RWPE2 (cell line): ENCODE data around the gene NRIP1.

Source experiments
- ATAC-seq: fragments of 200-7000 bp; cut with Tn5 transposase; 3 replicates; pipeline ENCODE4 v1.9.1; 2021; ENCODE audit warnings: low read depth
- DNase-seq: peaks from one replicate; pipeline ENCODE4 v3.0.0-alpha.2; 2020; ENCODE audit warnings: low spot score
- H3K27ac ChIP-seq: fragments of 450-650 bp; 2 replicates; pipeline ENCODE4 v1.5.1; 2017; ENCODE audit warnings: mild to moderate bottlenecking; ENCODE audit not compliant: poor library complexity, severe bottlenecking
- H3K27me3 ChIP-seq: fragments of 250-450 bp; sonication (Bioruptor Pico); 2 replicates; pipeline ENCODE4 v1.5.1; 2021; ENCODE audit warnings: mild to moderate bottlenecking, moderate library complexity; ENCODE audit not compliant: insufficient read depth, poor library complexity, severe bottlenecking
- H3K36me3 ChIP-seq: fragments of 250-450 bp; sonication (Bioruptor Pico); 2 replicates; pipeline ENCODE4 v1.5.1; 2020; ENCODE audit warnings: low read depth, mild to moderate bottlenecking, moderate library complexity
- H3K4me1 ChIP-seq: fragments of 250-450 bp; sonication (Bioruptor Pico); 2 replicates; pipeline ENCODE4 v1.5.1; 2021; ENCODE audit warnings: mild to moderate bottlenecking, moderate library complexity; ENCODE audit not compliant: insufficient read depth, poor library complexity, severe bottlenecking
- H3K4me3 ChIP-seq: fragments of 250-450 bp; sonication (Bioruptor Pico); 2 replicates; pipeline ENCODE4 v1.5.1; 2021; ENCODE audit warnings: mild to moderate bottlenecking, moderate library complexity; ENCODE audit not compliant: severe bottlenecking
- H3K9me3 ChIP-seq: fragments of 250-450 bp; sonication (Bioruptor Pico); 2 replicates; pipeline ENCODE4 v1.5.1; 2021; ENCODE audit warnings: mild to moderate bottlenecking, moderate library complexity; ENCODE audit not compliant: severe bottlenecking
- CTCF ChIP-seq: fragments of 450-650 bp; IDR thresholded peaks from one replicate; pipeline ENCODE4 v1.5.1; 2017; ENCODE audit warnings: mild to moderate bottlenecking, moderate library complexity; ENCODE audit not compliant: poor library complexity, severe bottlenecking

The NRIP1 gene

DNA sequence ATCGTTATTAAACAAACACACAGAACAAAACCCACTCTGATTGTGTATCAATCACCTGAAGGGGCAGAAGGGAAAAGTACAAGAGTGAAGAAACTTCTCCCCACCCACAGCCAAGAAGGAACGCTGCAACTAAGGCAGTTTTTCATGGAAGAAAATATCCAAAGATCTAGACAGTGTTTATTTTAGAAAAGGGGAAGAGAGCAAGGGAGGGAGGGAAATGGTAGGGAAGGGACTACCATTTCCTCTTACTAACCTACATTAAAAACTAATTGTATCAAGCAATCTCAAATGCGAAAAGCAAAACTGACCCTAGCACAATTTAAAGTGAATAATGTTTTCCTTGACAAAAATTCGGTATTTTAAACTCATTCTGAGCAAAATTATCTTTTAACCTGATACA is 3.5 kb downstream of the NRIP1 start:
- no peak for TF ChIP-seq CTCF
- ATAC-seq (no peak), DNase-seq (no peak)
- Histone ChIP-seq H3K4me1 (peaks cover 52% of the 10 kb centered on the region), H3K27ac (peak overlapping the region; percentile 87), H3K4me3 (no peak overlapping the region), H3K27me3 (no peaks in the 10 kb centered on the region), H3K36me3 (no peaks in the 10 kb centered on the region), H3K9me3 (no peaks in the 10 kb centered on the region)

DNA sequence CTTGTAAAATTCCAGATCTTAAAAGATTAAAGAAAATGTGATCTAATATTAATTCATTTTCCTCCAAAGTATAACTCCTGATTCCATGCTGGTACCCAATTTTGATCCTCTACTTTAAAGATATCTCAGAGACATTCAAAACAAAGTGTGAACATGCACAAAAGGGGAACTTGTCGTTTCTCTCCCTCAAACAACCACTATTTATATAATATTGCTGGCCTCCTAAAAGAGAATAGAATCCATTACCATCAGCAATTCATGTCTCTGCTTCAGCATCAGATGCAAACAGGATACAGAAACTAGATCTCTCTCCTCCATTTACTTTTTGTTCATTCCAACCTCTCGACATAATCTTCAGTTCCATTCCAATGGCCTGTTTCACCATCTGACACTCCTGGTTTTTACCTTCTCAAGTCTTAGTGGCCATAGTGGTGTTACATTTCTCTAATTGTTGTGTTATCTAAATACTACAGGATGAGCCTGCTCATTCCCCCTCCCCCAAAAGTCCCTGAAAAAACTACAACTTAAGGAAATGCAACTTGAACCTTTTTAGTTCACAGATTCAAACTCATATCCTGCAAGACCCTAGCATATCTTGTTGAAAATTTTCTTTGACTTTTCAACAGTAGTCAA is 4.1 kb downstream of the NRIP1 start:
- H3K27ac ChIP-seq = peak overlapping the region; percentile 87
- peaks cover 52% of the 10 kb centered on the region for H3K4me1 ChIP-seq
- H3K27me3 ChIP-seq = no peaks in the 10 kb centered on the region
- no peaks in the 10 kb centered on the region for H3K36me3 ChIP-seq
- no peak for ATAC-seq
- no peak overlapping the region for H3K4me3 ChIP-seq
- no peaks in the 10 kb centered on the region for H3K9me3 ChIP-seq
- no peak for DNase-seq
- no peak for TF ChIP-seq CTCF

DNA sequence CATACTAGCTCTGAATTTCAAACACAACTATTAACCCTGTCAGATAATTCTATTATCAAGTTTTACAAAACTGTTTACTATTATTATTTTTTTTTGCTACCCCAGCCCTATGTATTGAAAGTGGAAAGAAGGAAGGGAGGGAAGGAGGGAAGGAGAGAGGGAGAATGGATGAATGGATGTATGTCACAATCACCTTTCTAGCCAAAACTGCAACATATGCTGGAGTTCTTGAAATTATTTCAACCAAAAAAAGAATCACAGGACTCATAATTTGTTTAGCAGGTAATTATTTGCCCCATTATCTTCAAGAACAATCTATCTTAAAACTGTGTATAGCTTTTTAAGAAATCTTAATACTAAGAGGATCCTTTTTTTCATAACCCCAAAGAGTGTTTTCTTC is 5.4 kb downstream of the NRIP1 start:
- Histone ChIP-seq H3K27ac (peak overlapping the region; percentile 87), H3K4me3 (no peak overlapping the region), H3K9me3 (no peaks in the 10 kb centered on the region), H3K36me3 (no peaks in the 10 kb centered on the region), H3K4me1 (peaks cover 61% of the 10 kb centered on the region), H3K27me3 (no peaks in the 10 kb centered on the region)
- ATAC-seq (no peak), DNase-seq (no peak)
- no peak for TF ChIP-seq CTCF

- TF ChIP-seq CTCF = no peak
- ATAC-seq = peak; percentile 39; the same call in 2 of the 3 replicates
- H3K9me3 ChIP-seq = no peaks in the 10 kb centered on the region
- H3K27me3 ChIP-seq = no peaks in the 10 kb centered on the region
- no peaks in the 10 kb centered on the region for H3K36me3 ChIP-seq
- peaks cover 66% of the 10 kb centered on the region for H3K4me1 ChIP-seq
- no peak overlapping the region for H3K4me3 ChIP-seq
- H3K27ac ChIP-seq = no peak overlapping the region
- no peak for DNase-seq
Measured at GRCh38 chr21:15058854-15059263, 5.9 kb downstream of the NRIP1 start.

DNA sequence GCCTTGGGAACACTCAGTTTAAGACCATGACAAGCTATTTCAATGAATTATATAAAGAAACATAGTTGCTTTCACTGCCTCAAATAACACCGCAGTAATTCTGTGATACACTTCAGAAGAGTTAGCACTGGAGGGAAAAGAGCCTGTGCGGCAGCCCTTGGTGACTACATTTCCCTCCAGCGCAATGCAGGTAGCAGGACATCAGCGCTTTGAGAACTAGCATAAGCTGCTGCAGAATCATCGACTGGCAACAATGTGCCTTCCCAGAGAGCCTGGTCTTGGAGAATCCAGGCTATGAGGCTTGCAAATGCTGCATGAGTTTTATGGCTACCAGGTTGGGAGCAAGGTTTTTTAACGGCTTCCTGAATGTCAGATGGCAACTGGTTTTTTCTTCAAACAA is 7.5 kb downstream of the NRIP1 start:
- Histone ChIP-seq H3K27ac (no peak overlapping the region), H3K4me3 (no peak overlapping the region), H3K4me1 (peaks cover 82% of the 10 kb centered on the region), H3K27me3 (no peaks in the 10 kb centered on the region), H3K36me3 (no peaks in the 10 kb centered on the region), H3K9me3 (no peaks in the 10 kb centered on the region)
- ATAC-seq = no peak
- no peak for TF ChIP-seq CTCF
- no peak for DNase-seq
